ENCODE data around the gene ALDH3B1. TPM values are rescaled to one million over a fixed set of nuclear protein-coding genes. Genes with fewer than 3 reads are reported as not detected.

Gene ALDH3B1
- total RNA-seq, 1 experiment from 2014 or later = 13.3 TPM

GRCh38 chr11:68071281-68072048, 61.3 kb downstream of the ALDH3B1 start:
- DNase-seq (ENCODE audit: low read depth) = no peak

- no peak for DNase-seq (ENCODE audit: low read depth)
Measured at GRCh38 chr11:68074584-68075352, 64.6 kb downstream of the ALDH3B1 start.

GRCh38 chr11:68076371-68077042, 66.4 kb downstream of the ALDH3B1 start:
- no peak for DNase-seq (ENCODE audit: low read depth)

- DNase-seq (ENCODE audit: low read depth) = no peak
Measured at GRCh38 chr11:68077617-68078582, 67.8 kb downstream of the ALDH3B1 start.

Other genes with a start within 250 kb of the ALDH3B1 start
- gene UNC93B1, start 6.2 kb upstream of the ALDH3B1 start, total RNA-seq (2014; rRNA removed; shearing (Covaris generic)) = 15.7 and 19.6 TPM in 2 replicates
- 270 and 282 TPM in 2 replicates for gene NDUFS8, start 20.4 kb downstream of the ALDH3B1 start, total RNA-seq (2014; rRNA removed; shearing (Covaris generic))
- 39.2 and 47.5 TPM in 2 replicates for gene TCIRG1, start 28.7 kb downstream of the ALDH3B1 start, total RNA-seq (2014; rRNA removed; shearing (Covaris generic))
- 16.2 and 18.7 TPM in 2 replicates for gene CHKA, start 111.1 kb downstream of the ALDH3B1 start, total RNA-seq (2014; rRNA removed; shearing (Covaris generic))
- gene KMT5B, start 203.0 kb downstream of the ALDH3B1 start, total RNA-seq (2014; rRNA removed; shearing (Covaris generic)) = 17.7 and 25.1 TPM in 2 replicates

All from RPMI7951 (cell line).